Hepatocyte (in vitro differentiated cells): ENCODE results near the gene ZNF521. TPM values are rescaled to one million over a fixed set of nuclear protein-coding genes. Genes with fewer than 3 reads are reported as not detected.

Source experiments
- DNase-seq: peaks from one replicate; pipeline ENCODE4 v3.0.0-alpha.2; 2016; ENCODE audit warnings: low spot score
- H2AFZ ChIP-seq: fragments of 200-600 bp; sonication (generic); 2 replicates; pipeline ENCODE4 v1.6.0; 2016; ENCODE audit warnings: antibody characterized with exemption, mild to moderate bottlenecking
- H3K27ac ChIP-seq: fragments of 200-600 bp; sonication (generic); 2 replicates; pipeline ENCODE4 v1.5.1; 2016; ENCODE audit warnings: mild to moderate bottlenecking
- H3K27me3 ChIP-seq: fragments of 200-600 bp; sonication (generic); 2 replicates; pipeline ENCODE4 v1.6.1; 2016
- H3K36me3 ChIP-seq: fragments of 200-600 bp; sonication (generic); replicated peaks from 2 replicates; pipeline ENCODE4 v1.5.1; 2016; ENCODE audit warnings: low read depth; ENCODE audit not compliant: insufficient read depth
- H3K4me1 ChIP-seq: fragments of 200-600 bp; sonication (generic); 2 replicates; pipeline ENCODE4 v1.5.1; 2016; ENCODE audit warnings: mild to moderate bottlenecking, moderate library complexity; ENCODE audit not compliant: insufficient read depth
- H3K4me2 ChIP-seq: fragments of 200-600 bp; sonication (generic); 2 replicates; pipeline ENCODE4 v1.6.0; 2016
- H3K4me3 ChIP-seq: fragments of 200-600 bp; sonication (generic); 2 replicates; pipeline ENCODE4 v1.5.1; 2016; ENCODE audit warnings: mild to moderate bottlenecking
- H3K79me2 ChIP-seq: fragments of 200-600 bp; sonication (generic); 2 replicates; pipeline ENCODE4 v1.6.0; 2017; ENCODE audit warnings: mild to moderate bottlenecking
- H3K9me2 ChIP-seq: fragments of 200-600 bp; sonication (generic); replicated peaks from 2 replicates; pipeline ENCODE4 v1.6.0; 2017; ENCODE audit warnings: mild to moderate bottlenecking; ENCODE audit not compliant: insufficient read depth
- H3K9me3 ChIP-seq: fragments of 200-600 bp; sonication (generic); 2 replicates; pipeline ENCODE4 v1.5.1; 2016; ENCODE audit warnings: low read depth, mild to moderate bottlenecking
- H4K20me1 ChIP-seq: fragments of 200-600 bp; sonication (generic); 2 replicates; pipeline ENCODE4 v1.6.0; 2016; ENCODE audit warnings: mild to moderate bottlenecking; ENCODE audit not compliant: insufficient read depth, poor library complexity, severe bottlenecking
- EZH2 ChIP-seq: fragments of 200-600 bp; sonication (generic); IDR thresholded peaks from 2 replicates; pipeline ENCODE4 v1.6.1; 2016; ENCODE audit warnings: antibody characterized with exemption, mild to moderate bottlenecking, borderline replicate concordance
- EZH2phosphoT487 ChIP-seq: fragments of 200-600 bp; sonication (generic); IDR thresholded peaks from one replicate; pipeline ENCODE4 v1.6.1; 2018; ENCODE audit warnings: antibody characterized with exemption, mild to moderate bottlenecking, low read depth, moderate library complexity; ENCODE audit not compliant: unreplicated experiment, severe bottlenecking
- WGBS: methylation state at CpG from one replicate; pipeline ENCODE4 v1.1.6; 2016; ENCODE audit warnings: low lambda C conversion rate; ENCODE audit errors: missing lambda C conversion rate; 5-methylcytosine and 5-hydroxymethylcytosine counted together
- polyA plus RNA-seq: library from polyadenylated mRNA; unstranded; fragments of >200 nt; fragmentation: Nextera tagmentation; extraction: Ambion mirVana; gene quantifications from 2 replicates; pipeline ENCODE4 v1.2.1, GENCODE V29; 2016
- total RNA-seq: library from RNA; depleted of rRNA; stranded (reverse); fragments of >200 nt; gene quantifications from 2 replicates; pipeline ENCODE4 v1.2.3, GENCODE V29; 2014
- TF ChIP-seq, protein P1 (sequence below): fragments of 200-600 bp; sonication (generic); IDR thresholded peaks from 2 replicates; pipeline ENCODE4 v1.5.1; 2016; ENCODE audit warnings: antibody characterized with exemption, mild to moderate bottlenecking; ENCODE audit not compliant: poor library complexity

Gene ZNF521
- total and polyA plus RNA-seq, 2 experiments from 2014 or later: 9.0 to 16.3 TPM

DNA sequence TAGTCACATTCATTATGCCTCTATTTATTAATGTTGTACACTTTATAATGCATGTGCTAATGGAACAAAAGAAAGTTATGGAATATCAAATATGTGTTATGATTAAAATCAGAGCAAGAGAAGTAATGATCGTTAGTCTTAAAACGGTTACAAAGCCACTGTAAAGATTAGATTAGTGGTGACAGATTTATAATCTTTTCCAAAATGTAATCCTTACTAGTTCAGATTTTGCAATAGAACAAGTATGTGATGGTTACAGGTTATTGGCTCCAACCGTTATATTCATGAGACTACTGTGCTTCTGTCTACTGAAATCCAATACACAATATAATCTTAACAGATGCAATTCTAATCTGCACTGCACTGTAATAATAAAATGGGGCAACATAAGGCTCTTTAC is 180.6 kb downstream of the ZNF521 start:
- no peak overlapping the region for H3K4me2 ChIP-seq
- WGBS: 54% methylated on average over 3 of the region's 3 CpGs

DNA sequence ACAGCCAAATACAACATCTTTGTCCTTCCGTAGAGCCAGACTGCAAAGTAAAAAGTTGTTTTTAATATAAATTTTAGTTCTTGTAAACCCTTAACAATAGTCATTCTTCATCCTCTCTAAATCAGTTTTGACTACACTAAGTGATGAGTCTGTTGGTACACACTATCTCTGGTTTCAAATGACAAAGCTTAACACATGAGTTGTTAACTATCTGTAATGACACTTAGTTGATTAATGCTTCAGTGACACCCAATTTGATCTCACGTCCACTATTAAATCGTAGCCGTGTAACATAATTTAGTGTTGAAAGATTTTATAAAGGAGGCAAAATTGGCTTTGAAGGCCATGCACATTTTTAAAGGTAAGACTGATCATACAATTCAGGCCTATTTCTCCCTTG is 181.6 kb downstream of the ZNF521 start:
- Histone ChIP-seq H3K4me1 (no peaks in the 10 kb centered on the region), H3K36me3 (no peaks in the 10 kb centered on the region), H3K4me2 (no peak overlapping the region), H3K4me3 (no peak overlapping the region), H3K79me2 (no peaks in the 10 kb centered on the region), H3K27ac (no peak overlapping the region), H3K9me3 (no peaks in the 10 kb centered on the region), H3K27me3 (no peaks in the 10 kb centered on the region), H4K20me1 (no peaks in the 10 kb centered on the region), H3K9me2 (no peaks in the 10 kb centered on the region), H2AFZ (no peak overlapping the region)
- DNase-seq: no peak
- WGBS: 93% methylated on average over 4 of the region's 4 CpGs
- TF ChIP-seq EZH2 (no peak), EZH2phosphoT487 (no peak)
- TF ChIP-seq, protein P1, sequence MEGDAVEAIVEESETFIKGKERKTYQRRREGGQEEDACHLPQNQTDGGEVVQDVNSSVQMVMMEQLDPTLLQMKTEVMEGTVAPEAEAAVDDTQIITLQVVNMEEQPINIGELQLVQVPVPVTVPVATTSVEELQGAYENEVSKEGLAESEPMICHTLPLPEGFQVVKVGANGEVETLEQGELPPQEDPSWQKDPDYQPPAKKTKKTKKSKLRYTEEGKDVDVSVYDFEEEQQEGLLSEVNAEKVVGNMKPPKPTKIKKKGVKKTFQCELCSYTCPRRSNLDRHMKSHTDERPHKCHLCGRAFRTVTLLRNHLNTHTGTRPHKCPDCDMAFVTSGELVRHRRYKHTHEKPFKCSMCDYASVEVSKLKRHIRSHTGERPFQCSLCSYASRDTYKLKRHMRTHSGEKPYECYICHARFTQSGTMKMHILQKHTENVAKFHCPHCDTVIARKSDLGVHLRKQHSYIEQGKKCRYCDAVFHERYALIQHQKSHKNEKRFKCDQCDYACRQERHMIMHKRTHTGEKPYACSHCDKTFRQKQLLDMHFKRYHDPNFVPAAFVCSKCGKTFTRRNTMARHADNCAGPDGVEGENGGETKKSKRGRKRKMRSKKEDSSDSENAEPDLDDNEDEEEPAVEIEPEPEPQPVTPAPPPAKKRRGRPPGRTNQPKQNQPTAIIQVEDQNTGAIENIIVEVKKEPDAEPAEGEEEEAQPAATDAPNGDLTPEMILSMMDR: no peak

More for the DNA sequence above, 180.6 kb downstream of the ZNF521 start:
- no peaks in the 10 kb centered on the region for H3K36me3 ChIP-seq
- no peak overlapping the region for H2AFZ ChIP-seq
- H3K27ac ChIP-seq: no peak overlapping the region
- H3K9me3 ChIP-seq: no peaks in the 10 kb centered on the region
- no peak overlapping the region for H3K4me3 ChIP-seq
- no peaks in the 10 kb centered on the region for H3K27me3 ChIP-seq
- no peak for TF ChIP-seq EZH2phosphoT487
- TF ChIP-seq, protein P1: no peak
- no peak for TF ChIP-seq EZH2
- H3K4me1 ChIP-seq: no peaks in the 10 kb centered on the region
- DNase-seq: no peak
- no peaks in the 10 kb centered on the region for H3K79me2 ChIP-seq
- no peaks in the 10 kb centered on the region for H4K20me1 ChIP-seq
- no peaks in the 10 kb centered on the region for H3K9me2 ChIP-seq

DNA sequence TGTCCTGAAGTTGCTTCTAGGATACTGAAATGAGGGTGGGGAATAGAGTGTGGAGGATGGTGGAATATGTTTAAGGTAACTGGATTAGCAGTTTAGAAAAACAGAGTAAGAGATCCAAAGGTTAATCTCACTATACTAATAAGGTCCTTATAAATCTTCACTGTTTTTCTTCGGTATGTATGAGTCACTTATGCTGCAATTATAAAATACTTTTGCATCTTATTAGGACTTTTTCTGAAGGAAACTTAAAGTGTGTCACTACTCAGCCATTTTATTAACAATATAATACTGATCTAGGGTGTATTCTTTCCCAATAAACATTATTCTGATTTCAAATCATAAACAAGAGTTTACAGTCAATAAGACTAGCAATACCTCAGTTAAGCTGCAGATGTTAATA is 182.3 kb downstream of the ZNF521 start:
- H3K9me2 ChIP-seq: no peaks in the 10 kb centered on the region
- H3K4me2 ChIP-seq: no peak overlapping the region
- TF ChIP-seq, protein P1: no peak
- TF ChIP-seq EZH2phosphoT487 (no peak), EZH2 (no peak)
- no peaks in the 10 kb centered on the region for H3K27me3 ChIP-seq
- no peaks in the 10 kb centered on the region for H4K20me1 ChIP-seq
- H3K27ac ChIP-seq: no peak overlapping the region
- H3K79me2 ChIP-seq: no peaks in the 10 kb centered on the region
- H3K4me1 ChIP-seq: no peaks in the 10 kb centered on the region
- H3K9me3 ChIP-seq: no peaks in the 10 kb centered on the region
- no peak overlapping the region for H3K4me3 ChIP-seq
- DNase-seq: no peak
- WGBS: 72% methylated on average over 1 of the region's 1 CpG
- H3K36me3 ChIP-seq: no peaks in the 10 kb centered on the region
- no peak overlapping the region for H2AFZ ChIP-seq
